NCI-H510A treated with DMSO at 0.1 percent for 48 hours (cell line): Measurements from ENCODE around the gene CCDC85C.

Source experiments
- DNase-seq: peaks from one replicate; lab custom pipeline; 2025; lab: John Stamatoyannopoulos, UW

Gene CCDC85C

DNA sequence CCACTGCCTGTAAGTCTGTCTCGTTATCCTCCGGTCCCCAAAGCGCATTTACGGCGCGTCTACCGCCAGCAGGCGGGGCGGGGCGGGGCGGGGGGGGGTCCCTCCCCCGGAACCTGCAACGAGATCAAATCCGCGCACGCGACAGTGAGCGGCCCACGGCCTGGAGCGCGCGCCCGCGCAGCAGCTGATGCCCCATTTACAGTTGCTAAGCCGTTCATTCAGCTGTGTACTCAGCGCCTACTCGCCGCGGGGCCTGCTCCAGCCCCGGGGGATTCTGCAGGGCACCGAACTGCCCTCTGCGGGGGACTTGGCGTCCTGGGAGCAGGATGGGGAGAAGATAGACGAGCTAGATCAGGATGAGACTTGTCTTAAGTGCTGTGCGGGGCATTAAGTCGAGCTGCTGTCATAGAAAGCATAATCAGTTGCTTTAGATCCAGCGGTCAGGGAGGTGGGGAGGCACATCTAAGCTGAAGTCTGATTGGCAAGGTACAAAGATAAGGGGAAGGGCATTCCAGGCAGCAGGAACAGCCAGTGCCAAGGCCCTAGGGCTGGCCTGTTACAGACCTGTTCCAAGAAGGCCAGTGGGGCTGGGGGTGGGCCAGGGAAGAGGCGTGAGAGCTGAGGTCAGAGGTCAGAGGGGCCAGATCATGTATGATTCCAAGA lies 1.4 kb upstream of the CCDC85C start:
- peak; percentile 56 for DNase-seq

DNA sequence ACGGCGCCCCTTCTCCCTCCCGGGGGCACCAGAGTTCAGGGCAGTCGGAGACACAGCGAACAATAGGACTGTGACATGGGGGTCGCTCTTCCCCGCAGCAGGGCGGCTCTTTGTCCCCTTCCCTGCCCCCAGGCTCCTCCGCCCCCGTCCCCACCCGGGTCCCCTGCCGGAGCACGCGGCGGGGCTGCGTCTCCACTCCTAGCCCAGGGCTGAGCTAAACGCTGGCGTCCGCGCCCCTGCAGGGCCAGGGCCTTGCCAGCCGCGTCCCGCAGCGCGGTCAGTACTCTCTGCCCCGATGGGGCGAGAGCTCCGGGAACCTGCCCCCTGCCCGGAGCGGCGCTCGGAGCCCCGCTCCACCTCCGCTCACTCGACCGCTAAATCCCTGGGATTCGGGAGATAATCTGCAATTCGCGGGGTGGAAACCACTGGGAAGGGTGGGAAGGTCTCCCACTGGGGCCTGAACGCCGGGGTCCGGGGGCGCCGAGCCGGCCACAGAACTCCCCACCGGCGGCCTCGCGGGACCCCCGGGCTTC lies 825 bp upstream of the CCDC85C start:
- DNase-seq, result peak; percentile 56

- peak; percentile 90 for DNase-seq
These were observed 315 bp upstream of the CCDC85C start for GRCh38 chr14:99604278-99604765.

- DNase-seq, result no peak
These were observed 1.1 kb downstream of the CCDC85C start for GRCh38 chr14:99602788-99603415.

GRCh38 chr14:99602054-99602787 lies 1.8 kb downstream of the CCDC85C start:
- DNase-seq, result no peak

DNA sequence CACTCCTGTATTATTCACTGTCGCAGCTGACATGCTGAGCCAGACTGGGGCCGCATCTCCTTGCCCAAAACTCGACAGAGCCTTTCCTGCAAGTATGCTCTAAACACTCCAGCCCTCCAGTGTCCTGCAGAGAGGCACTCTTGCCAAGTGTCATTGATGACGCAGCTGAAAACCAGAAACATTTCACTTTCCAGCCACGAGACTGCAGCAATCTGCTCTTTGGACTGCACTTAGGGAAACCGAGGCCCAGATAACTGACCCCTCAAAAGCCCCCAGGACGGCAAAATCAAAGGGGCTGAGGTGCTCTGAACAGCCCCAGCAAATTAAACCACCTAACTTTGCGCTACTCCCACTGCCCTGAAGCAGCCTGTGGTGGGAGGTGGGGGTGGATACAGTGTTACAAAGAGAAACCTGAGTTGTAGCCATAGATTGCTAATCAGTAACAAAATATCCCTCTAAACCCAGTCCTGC lies 2.6 kb downstream of the CCDC85C start:
- peak; percentile 31 for DNase-seq

DNA sequence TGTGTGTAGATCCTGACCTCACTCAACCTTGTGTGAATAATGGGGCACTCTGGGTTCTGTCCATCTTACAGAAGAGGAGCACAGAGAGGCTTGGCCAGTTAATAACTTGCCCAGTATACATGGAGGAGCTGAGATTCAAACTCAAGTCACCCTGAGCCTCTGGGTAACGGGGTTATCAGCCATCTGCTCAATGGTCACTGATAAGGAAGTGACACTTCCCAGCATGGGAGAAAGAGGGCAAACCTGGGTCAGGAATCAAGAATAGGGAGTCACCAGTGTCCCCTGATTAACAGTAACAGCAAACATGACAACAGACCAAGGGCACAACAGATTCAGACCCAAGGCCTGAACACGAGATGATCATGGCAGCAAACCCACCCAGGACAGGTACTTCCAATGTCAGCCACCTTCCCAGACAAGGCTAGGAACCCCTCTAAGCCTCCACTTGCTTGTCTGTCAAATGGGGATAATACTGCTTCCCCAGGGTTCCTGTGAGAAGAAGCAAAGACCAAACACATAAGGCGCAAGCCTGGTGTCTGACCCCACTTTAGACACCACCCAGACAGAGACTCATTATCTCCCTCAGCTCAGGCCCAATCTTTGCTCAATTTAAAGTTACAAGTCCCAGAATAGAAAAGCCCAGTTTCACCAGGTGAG lies 3.6 kb downstream of the CCDC85C start:
- no peak for DNase-seq

DNA sequence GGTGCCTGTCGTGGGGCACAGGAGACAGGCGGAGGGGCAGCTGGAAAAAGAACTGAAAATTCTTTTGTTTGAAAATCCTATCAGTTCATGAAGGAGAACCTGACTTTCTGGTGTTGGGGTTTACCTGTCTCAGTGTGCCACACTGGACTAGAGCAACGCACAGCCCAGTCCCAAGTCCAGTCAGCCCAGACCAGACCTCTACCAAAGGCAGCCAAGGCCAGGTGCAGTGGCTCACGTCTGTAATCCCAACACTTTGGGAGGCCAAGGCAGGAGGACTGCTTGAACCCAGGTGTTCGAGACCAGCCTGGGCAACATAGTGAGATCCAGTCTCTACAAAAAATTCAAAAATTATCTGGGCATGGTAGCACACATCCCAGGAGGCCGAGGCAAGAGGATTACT lies 4.6 kb downstream of the CCDC85C start:
- DNase-seq, result no peak

- no peak for DNase-seq
These were observed 5.2 kb downstream of the CCDC85C start for GRCh38 chr14:99598774-99599173.

GRCh38 chr14:99597911-99598600 lies 6.0 kb downstream of the CCDC85C start:
- no peak for DNase-seq

- no peak for DNase-seq
These were observed 7.2 kb downstream of the CCDC85C start for GRCh38 chr14:99596772-99597171.

DNA sequence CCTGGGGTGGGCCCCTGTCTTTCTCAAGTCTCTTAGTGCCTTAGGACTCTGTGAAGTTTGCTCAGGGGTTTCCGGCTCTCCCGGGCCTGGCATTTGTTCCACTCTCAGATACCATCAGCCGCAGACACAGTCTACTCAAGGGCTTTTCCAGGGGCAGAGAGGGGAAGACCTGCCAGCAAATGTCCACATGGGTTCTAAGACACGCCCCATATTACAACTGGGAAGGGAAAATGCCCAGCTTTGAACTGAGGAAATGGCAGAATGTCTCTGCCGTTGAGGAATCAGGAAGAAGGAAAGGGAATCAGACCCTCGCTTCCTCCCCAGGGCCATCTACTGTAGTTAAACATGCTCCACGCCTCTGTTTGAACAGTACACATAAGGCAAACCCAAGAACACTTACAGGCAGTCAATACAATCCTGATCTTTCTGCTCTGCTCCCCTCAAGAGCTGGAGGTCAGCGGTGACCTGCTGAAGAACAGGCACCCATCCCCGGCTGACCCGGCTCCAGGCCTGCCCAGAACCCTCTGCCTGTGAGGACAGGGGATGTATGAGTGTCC lies 7.9 kb downstream of the CCDC85C start:
- no peak for DNase-seq

DNA sequence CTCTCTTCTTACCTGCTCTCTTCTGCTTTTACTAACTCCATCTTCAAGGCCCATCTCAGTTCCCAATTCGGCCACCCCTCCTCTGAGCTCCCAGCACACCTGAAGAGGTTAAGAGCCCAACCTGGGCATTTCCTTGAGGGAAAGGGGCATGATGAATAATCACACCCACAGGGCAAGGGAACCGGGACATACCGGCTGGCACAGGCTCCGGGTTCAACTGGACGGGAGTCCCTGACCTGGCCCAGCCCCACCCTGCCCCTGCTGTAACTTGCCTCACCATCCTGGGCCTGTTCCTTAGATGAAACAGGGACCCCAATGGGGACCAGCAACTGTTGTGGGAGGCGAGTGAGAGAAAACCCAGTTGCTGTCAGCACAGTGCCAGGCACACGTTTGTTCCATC lies 8.5 kb downstream of the CCDC85C start:
- no peak for DNase-seq

DNA sequence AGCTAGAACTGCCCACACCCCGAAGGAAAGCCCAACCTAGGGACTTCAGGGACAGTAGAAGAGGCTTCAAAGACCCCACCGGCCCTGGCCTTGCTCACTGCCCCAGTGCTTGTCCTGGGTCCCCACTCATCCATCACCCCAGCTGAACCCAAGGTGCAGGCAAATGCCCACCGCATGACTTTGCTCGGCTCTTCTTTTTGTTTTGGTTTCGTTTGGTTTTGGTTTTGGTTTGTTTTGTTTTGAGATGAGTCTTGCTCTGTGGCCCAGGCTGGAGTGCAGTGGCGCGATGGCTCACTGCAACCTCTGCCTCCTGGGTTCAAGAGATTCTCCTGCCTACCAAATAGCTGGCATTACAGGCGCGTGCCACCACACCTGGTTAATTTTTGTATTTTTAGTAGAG lies 9.0 kb downstream of the CCDC85C start:
- DNase-seq, result no peak

GRCh38 chr14:99593971-99594841 lies 9.8 kb downstream of the CCDC85C start:
- no peak for DNase-seq

GRCh38 chr14:99592933-99593753 lies 10.9 kb downstream of the CCDC85C start:
- DNase-seq, result no peak

GRCh38 chr14:99592394-99592793 lies 11.6 kb downstream of the CCDC85C start:
- DNase-seq, result no peak

DNA sequence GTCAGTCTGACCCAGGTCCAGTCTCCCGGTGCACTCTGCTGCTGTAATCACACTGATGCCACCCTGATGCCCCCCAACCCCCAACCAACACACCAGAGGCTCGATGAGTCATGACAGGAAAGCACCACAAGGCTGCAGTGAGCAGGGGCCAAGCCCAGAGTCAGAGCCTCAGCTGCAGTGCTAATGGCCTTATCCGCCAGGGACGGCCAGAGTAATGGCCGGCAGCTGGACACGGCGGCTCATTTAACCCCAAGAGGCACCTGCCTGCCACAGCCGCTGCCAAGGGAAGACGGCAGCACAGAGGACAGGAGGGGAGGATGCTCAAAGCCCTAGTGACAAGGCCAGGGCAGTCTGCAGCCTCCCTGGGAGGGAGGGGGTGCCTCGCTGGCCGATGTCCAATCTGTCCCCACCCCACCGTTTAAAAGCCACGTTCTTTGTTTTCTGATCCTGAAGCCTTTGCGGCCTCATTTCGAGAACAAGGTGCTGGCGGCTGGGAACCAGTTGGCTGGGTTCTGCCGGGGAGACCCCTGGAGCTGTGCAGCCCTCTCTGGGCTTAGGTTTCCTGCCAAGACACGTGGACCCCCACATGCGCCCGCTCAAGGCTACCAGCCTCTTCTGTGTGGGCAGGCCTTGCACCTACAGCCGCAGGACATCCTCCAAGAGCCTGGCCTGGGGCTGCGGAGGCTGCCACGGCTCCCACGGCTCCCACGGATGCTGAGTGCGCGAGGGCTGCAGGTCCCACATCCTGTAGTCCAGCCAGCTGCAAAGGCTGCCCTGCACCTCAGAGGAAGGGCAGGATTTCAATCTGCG lies 13.1 kb downstream of the CCDC85C start:
- DNase-seq, result no peak
